Inferior parietal cortex (tissue), 1 donor: Measurements from ENCODE around the gene ACTG2.
"Not testable (repeated sequence)": the region's sequence is repeated elsewhere in the genome, so short reads cannot be mapped to it uniquely, and the experiment has no call there.

Experiments
- DNase-seq: peaks from one replicate; pipeline ENCODE4 v3.0.0-alpha.2; 2016; ENCODE audit errors: extremely low spot score

ACTG2 gene

GRCh38 chr2:73937103-73937885, 44.5 kb downstream of the ACTG2 start:
- DNase-seq: no peak

GRCh38 chr2:73937899-73938298, 45.1 kb downstream of the ACTG2 start:
- DNase-seq: no peak

GRCh38 chr2:73938718-73939352, 46.0 kb downstream of the ACTG2 start:
- no peak for DNase-seq

GRCh38 chr2:73939419-73939818, 46.6 kb downstream of the ACTG2 start:
- DNase-seq: no peak

GRCh38 chr2:73940066-73940465, 47.3 kb downstream of the ACTG2 start:
- not testable (repeated sequence) for DNase-seq

- no peak for DNase-seq
These were observed 49.9 kb downstream of the ACTG2 start for GRCh38 chr2:73942664-73943063.

GRCh38 chr2:73944714-73945113, 51.9 kb downstream of the ACTG2 start:
- no peak for DNase-seq

- DNase-seq: no peak
These were observed 53.4 kb downstream of the ACTG2 start for GRCh38 chr2:73946215-73946614.

GRCh38 chr2:73946666-73947065, 53.9 kb downstream of the ACTG2 start:
- no peak for DNase-seq

GRCh38 chr2:73947412-73948018, 54.7 kb downstream of the ACTG2 start:
- no peak for DNase-seq

- DNase-seq: no peak
These were observed 57.0 kb downstream of the ACTG2 start for GRCh38 chr2:73949802-73950201.

GRCh38 chr2:73952499-73953446, 60.0 kb downstream of the ACTG2 start:
- DNase-seq: peak; percentile 34

- DNase-seq: no peak
These were observed 63.5 kb downstream of the ACTG2 start for GRCh38 chr2:73956218-73956865.

- no peak for DNase-seq
These were observed 68.5 kb downstream of the ACTG2 start for GRCh38 chr2:73961274-73961673.

GRCh38 chr2:73961823-73962615, 69.2 kb downstream of the ACTG2 start:
- DNase-seq: no peak

GRCh38 chr2:73962798-73963197, 70.0 kb downstream of the ACTG2 start:
- DNase-seq: no peak

- DNase-seq: no peak
These were observed 70.7 kb downstream of the ACTG2 start for GRCh38 chr2:73963385-73964120.

GRCh38 chr2:73964223-73964622, 71.4 kb downstream of the ACTG2 start:
- no peak for DNase-seq

GRCh38 chr2:73965053-73965452, 72.2 kb downstream of the ACTG2 start:
- DNase-seq: no peak
